Amniotic stem cell (primary cell): Measurements from ENCODE around the gene SERPINA10.
"Not testable (repeated sequence)": the region's sequence is repeated elsewhere in the genome, so short reads cannot be mapped to it uniquely, and the experiment has no call there.

Source experiments
- DNase-seq: peaks from one replicate; lab custom pipeline; 2025; lab: John Stamatoyannopoulos, UW

SERPINA10 gene

GRCh38 chr14:94313991-94314655 lies 21.1 kb upstream of the SERPINA10 start:
- no peak for DNase-seq

GRCh38 chr14:94312481-94313246 lies 19.6 kb upstream of the SERPINA10 start:
- DNase-seq = no peak

- no peak for DNase-seq
Observed at GRCh38 chr14:94310248-94310647, 17.2 kb upstream of the SERPINA10 start.

- DNase-seq = no peak
Observed at GRCh38 chr14:94309721-94310120, 16.7 kb upstream of the SERPINA10 start.

- no peak for DNase-seq
Observed at GRCh38 chr14:94307410-94307992, 14.4 kb upstream of the SERPINA10 start.

GRCh38 chr14:94306047-94306978 lies 13.2 kb upstream of the SERPINA10 start:
- DNase-seq = no peak

- DNase-seq = no peak
Observed at GRCh38 chr14:94305620-94306019, 12.6 kb upstream of the SERPINA10 start.

GRCh38 chr14:94304243-94304642 lies 11.2 kb upstream of the SERPINA10 start:
- DNase-seq = no peak

GRCh38 chr14:94303111-94303510 lies 10.0 kb upstream of the SERPINA10 start:
- DNase-seq = no peak

- DNase-seq = no peak
Observed at GRCh38 chr14:94298130-94298529, 5.1 kb upstream of the SERPINA10 start.

- not testable (repeated sequence) for DNase-seq
Observed at GRCh38 chr14:94296181-94296545, 3.1 kb upstream of the SERPINA10 start.

GRCh38 chr14:94295360-94296180 lies 2.5 kb upstream of the SERPINA10 start:
- DNase-seq = no peak

GRCh38 chr14:94293578-94293924 lies 483 bp upstream of the SERPINA10 start:
- DNase-seq = no peak

GRCh38 chr14:94292526-94292871 lies 569 bp downstream of the SERPINA10 start:
- DNase-seq = no peak

GRCh38 chr14:94291906-94292525 lies 1.1 kb downstream of the SERPINA10 start:
- DNase-seq = no peak

GRCh38 chr14:94291159-94291905 lies 1.7 kb downstream of the SERPINA10 start:
- no peak for DNase-seq

- no peak for DNase-seq
Observed at GRCh38 chr14:94290197-94290596, 2.9 kb downstream of the SERPINA10 start.

- no peak for DNase-seq
Observed at GRCh38 chr14:94288610-94289465, 4.2 kb downstream of the SERPINA10 start.

GRCh38 chr14:94285158-94285557 lies 7.9 kb downstream of the SERPINA10 start:
- DNase-seq = no peak
